Forelimb muscle (tissue), 1 donor: ENCODE measurements around the gene SNRPD3. TPM values are rescaled to one million over a fixed set of nuclear protein-coding genes. Genes with fewer than 3 reads are reported as not detected.
"Not testable (repeated sequence)": the region's sequence is repeated elsewhere in the genome, so short reads cannot be mapped to it uniquely, and the experiment has no call there.

Experiments
- DNase-seq: peaks from one replicate; pipeline ENCODE4 v3.0.0-alpha.2; 2013; ENCODE audit warnings: low read depth
- polyA plus RNA-seq: library from polyadenylated mRNA; unstranded; fragments of 120-200 nt; gene quantifications from one replicate; pipeline ENCODE4 v1.2.1, GENCODE V29; 2013; ENCODE audit not compliant: insufficient read length

Gene SNRPD3
- polyA plus RNA-seq, 1 donor = 94.5 TPM

- DNase-seq = not testable (repeated sequence)
These were observed 52.5 kb downstream of the SNRPD3 start for GRCh38 chr22:24608327-24608726.

- DNase-seq = not testable (repeated sequence)
These were observed 54.1 kb downstream of the SNRPD3 start for GRCh38 chr22:24609888-24610287.

- not testable (repeated sequence) for DNase-seq
These were observed 59.0 kb downstream of the SNRPD3 start for GRCh38 chr22:24614794-24615193.

- DNase-seq = not testable (repeated sequence)
These were observed 65.4 kb downstream of the SNRPD3 start for GRCh38 chr22:24621244-24621643.

GRCh38 chr22:24622596-24622995, 66.8 kb downstream of the SNRPD3 start:
- DNase-seq = not testable (repeated sequence)

Other genes with a start within 250 kb of the SNRPD3 start
- 14.0 TPM for gene ADORA2A, start 128.4 kb upstream of the SNRPD3 start, polyA plus RNA-seq
- gene UPB1, start 60.7 kb upstream of the SNRPD3 start, polyA plus RNA-seq = 0.75 TPM
- 69.0 TPM for gene GUCD1, start 861 bp upstream of the SNRPD3 start, polyA plus RNA-seq
- gene LRRC75B, start 37.1 kb downstream of the SNRPD3 start, polyA plus RNA-seq = 6.2 TPM
- 3.5 TPM for gene GGT1, start 47.2 kb downstream of the SNRPD3 start, polyA plus RNA-seq
- not detected for gene PIWIL3, start 218.7 kb downstream of the SNRPD3 start, polyA plus RNA-seq